Mesendoderm (in vitro differentiated cells): ENCODE measurements around the gene DNAJB5.

ENCODE experiments used
- DNase-seq: peaks from one replicate; pipeline ENCODE4 v3.0.0; 2013
- H2AK5ac ChIP-seq: 2 replicates; pipeline ENCODE4 v1.6.1; 2013; ENCODE audit warnings: low read length, inconsistent platforms
- H2BK120ac ChIP-seq: 2 replicates; pipeline ENCODE4 v1.6.1; 2013; ENCODE audit warnings: low read depth, mild to moderate bottlenecking, low read length, moderate library complexity, mixed read lengths
- H2BK15ac ChIP-seq: replicated peaks from 2 replicates; pipeline ENCODE4 v1.6.1; 2013; ENCODE audit warnings: low read depth, mild to moderate bottlenecking, moderate library complexity
- H2BK5ac ChIP-seq: 2 replicates; pipeline ENCODE4 v1.6.1; 2013; ENCODE audit warnings: low read length, inconsistent platforms
- H3K18ac ChIP-seq: 2 replicates; pipeline ENCODE4 v1.6.1; 2013; ENCODE audit warnings: mild to moderate bottlenecking, low read length, mixed read lengths
- H3K23ac ChIP-seq: one replicate; pipeline ENCODE4 v1.6.1; 2013; ENCODE audit warnings: low read length
- H3K27ac ChIP-seq: 2 replicates; pipeline ENCODE4 v1.5.1; 2013; ENCODE audit warnings: low read depth, mild to moderate bottlenecking, inconsistent platforms, low read length, moderate library complexity
- H3K27me3 ChIP-seq: 2 replicates; pipeline ENCODE4 v1.6.1; 2013; ENCODE audit warnings: low read length, control low read depth, mild to moderate bottlenecking, inconsistent platforms; ENCODE audit not compliant: insufficient read depth, poor library complexity
- H3K36me3 ChIP-seq: 2 replicates; pipeline ENCODE4 v1.6.1; 2013; ENCODE audit warnings: low read length, inconsistent platforms; ENCODE audit not compliant: control insufficient read depth, insufficient read depth
- H3K4ac ChIP-seq: one replicate; pipeline ENCODE4 v1.6.1; 2013; ENCODE audit warnings: low read depth, mild to moderate bottlenecking, low read length, moderate library complexity
- H3K4me1 ChIP-seq: 2 replicates; pipeline ENCODE4 v1.6.1; 2013; ENCODE audit warnings: low read depth, low read length, inconsistent platforms; ENCODE audit not compliant: control insufficient read depth
- H3K4me2 ChIP-seq: 2 replicates; pipeline ENCODE4 v1.6.1; 2013; ENCODE audit warnings: low read length
- H3K4me3 ChIP-seq: 2 replicates; pipeline ENCODE4 v1.5.1; 2013; ENCODE audit warnings: mild to moderate bottlenecking, low read length
- H3K56ac ChIP-seq: one replicate; pipeline ENCODE4 v1.6.1; 2013; ENCODE audit warnings: low read length
- H3K79me1 ChIP-seq: 2 replicates; pipeline ENCODE4 v1.6.1; 2013; ENCODE audit warnings: low read length, inconsistent platforms
- H3K79me2 ChIP-seq: 2 replicates; pipeline ENCODE4 v1.6.1; 2013; ENCODE audit warnings: mild to moderate bottlenecking, low read length; ENCODE audit not compliant: control insufficient read depth, insufficient read depth
- H3K9ac ChIP-seq: 2 replicates; pipeline ENCODE4 v1.6.1; 2013; ENCODE audit warnings: low read length, inconsistent platforms
- H4K5ac ChIP-seq: one replicate; pipeline ENCODE4 v1.6.1; 2013; ENCODE audit warnings: low read length
- H4K8ac ChIP-seq: one replicate; pipeline ENCODE4 v1.6.1; 2013; ENCODE audit warnings: low read depth, mild to moderate bottlenecking, control low read depth, low read length, moderate library complexity
- WGBS: extraction: QIAGEN DNeasy Blood & Tissue Kit; methylation state at CpG from one replicate; pipeline ENCODE4 v1.1.7; 2013; ENCODE audit warnings: low lambda C conversion rate, missing lambda C conversion rate; ENCODE audit not compliant: insufficient coverage; ENCODE audit errors: extremely low coverage; 5-methylcytosine and 5-hydroxymethylcytosine counted together

The DNAJB5 gene

DNA sequence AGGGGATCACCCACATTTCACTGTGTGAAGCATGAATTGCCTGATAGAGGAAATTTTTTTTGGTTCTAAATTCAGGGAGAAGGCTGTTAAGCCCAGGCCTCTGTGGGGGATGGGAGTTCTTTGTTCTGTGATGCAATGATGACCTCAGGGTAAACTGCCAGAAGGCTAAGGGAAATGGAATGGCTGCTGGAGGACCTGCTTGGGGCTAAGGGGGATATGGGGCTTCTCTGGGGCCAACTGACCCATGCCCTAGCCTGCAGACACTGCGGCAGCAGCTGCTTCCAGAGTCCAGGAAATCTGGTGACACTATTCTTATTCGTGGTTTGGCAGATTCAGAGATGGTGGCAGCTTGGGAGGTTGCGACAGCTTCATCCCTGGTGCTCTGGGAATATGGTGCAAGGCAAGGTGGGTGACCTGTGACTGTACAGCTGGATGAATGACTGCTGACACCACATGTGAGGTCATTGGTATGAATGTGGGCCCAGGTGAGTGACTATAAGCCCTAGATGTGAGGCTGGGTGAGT is 52.6 kb downstream of the DNAJB5 start:
- no peak overlapping the region for H3K18ac ChIP-seq
- H4K8ac ChIP-seq: no peak overlapping the region
- H3K9ac ChIP-seq: no peak overlapping the region
- H2AK5ac ChIP-seq: no peak overlapping the region
- no peak overlapping the region for H4K5ac ChIP-seq
- H3K79me2 ChIP-seq: no peaks in the 10 kb centered on the region
- H3K4me1 ChIP-seq: no peaks in the 10 kb centered on the region
- H3K23ac ChIP-seq: no peak overlapping the region
- no peak overlapping the region for H2BK120ac ChIP-seq
- H3K27me3 ChIP-seq: no peaks in the 10 kb centered on the region
- no peak overlapping the region for H3K4ac ChIP-seq
- H3K79me1 ChIP-seq: no peaks in the 10 kb centered on the region
- H3K36me3 ChIP-seq: peaks cover 4% of the 10 kb centered on the region
- no peak overlapping the region for H3K27ac ChIP-seq
- no peak overlapping the region for H2BK5ac ChIP-seq
- peak; percentile 54 for DNase-seq
- no CpG with 5 or more reads among the region's 3 CpGs for WGBS
- H3K56ac ChIP-seq: peak overlapping the region; percentile 7
- no peak overlapping the region for H2BK15ac ChIP-seq
- H3K4me3 ChIP-seq: no peak overlapping the region
- no peak overlapping the region for H3K4me2 ChIP-seq

DNA sequence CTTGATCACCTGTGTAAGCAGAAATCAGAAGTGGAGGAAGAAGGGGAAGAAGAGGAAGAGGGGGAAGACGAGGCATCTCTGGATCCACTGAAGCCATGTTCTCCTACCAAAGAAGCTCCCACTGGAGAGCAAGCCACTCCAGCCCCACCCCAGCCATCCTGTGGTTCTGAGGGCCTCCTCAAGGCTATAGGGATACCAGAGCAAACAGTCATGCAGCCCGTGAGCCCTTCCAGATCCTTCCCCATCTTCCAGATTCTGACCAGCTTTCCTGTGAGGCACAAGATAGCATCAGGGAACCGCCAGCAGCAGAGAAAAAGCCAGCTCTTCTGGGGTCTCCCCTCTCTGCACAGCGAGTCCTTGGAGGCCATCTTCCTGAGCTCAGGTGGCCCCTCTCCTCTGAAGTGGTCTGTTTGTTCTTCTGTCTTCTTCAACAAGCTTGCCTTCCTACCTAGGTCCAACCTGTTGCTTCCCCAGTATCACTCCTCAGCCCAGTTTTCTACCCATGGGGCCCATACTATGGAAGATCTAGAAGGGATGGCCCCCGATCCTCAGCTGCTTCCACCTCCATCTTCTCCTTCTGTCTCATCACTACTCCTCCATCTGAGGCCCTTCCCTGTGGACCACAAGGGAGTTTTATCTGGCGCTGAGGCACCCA is 53.5 kb downstream of the DNAJB5 start:
- Histone ChIP-seq H3K9ac (no peak overlapping the region), H4K8ac (no peak overlapping the region), H3K27me3 (no peaks in the 10 kb centered on the region), H2AK5ac (no peak overlapping the region), H3K23ac (no peak overlapping the region), H3K27ac (no peak overlapping the region), H3K79me2 (no peaks in the 10 kb centered on the region), H3K18ac (no peak overlapping the region), H3K4me2 (no peak overlapping the region), H3K56ac (no peak overlapping the region), H2BK5ac (no peak overlapping the region), H3K4ac (no peak overlapping the region), H3K79me1 (no peaks in the 10 kb centered on the region), H2BK15ac (no peak overlapping the region), H3K36me3 (peaks cover 4% of the 10 kb centered on the region), H3K4me3 (no peak overlapping the region), H2BK120ac (no peak overlapping the region), H3K4me1 (no peaks in the 10 kb centered on the region), H4K5ac (no peak overlapping the region)
- no peak for DNase-seq
- no CpG with 5 or more reads among the region's 6 CpGs for WGBS

DNA sequence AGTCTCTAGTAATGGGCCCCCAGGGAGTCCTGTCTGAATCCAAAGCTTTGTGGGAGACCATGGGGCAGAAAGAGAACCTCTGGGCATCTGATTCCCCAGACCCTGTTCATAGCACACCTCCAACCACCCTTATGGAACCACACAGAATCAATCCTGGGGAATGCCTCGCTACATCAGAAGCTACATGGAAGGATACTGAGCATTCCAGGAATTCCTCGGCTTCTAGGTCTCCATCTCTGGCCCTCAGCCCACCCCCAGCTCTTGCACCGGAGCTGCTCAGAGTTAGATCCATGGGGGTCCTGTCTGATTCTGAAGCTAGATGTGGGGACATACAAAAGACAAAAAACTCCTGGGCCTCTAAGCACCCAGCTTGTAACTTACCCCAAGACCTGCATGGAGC is 54.5 kb downstream of the DNAJB5 start:
- H2BK120ac ChIP-seq: no peak overlapping the region
- H4K5ac ChIP-seq: no peak overlapping the region
- H3K23ac ChIP-seq: no peak overlapping the region
- no peak overlapping the region for H3K18ac ChIP-seq
- H3K4me2 ChIP-seq: no peak overlapping the region
- H3K79me2 ChIP-seq: no peaks in the 10 kb centered on the region
- H2BK5ac ChIP-seq: no peak overlapping the region
- no peaks in the 10 kb centered on the region for H3K79me1 ChIP-seq
- no peak overlapping the region for H2AK5ac ChIP-seq
- no peak overlapping the region for H3K56ac ChIP-seq
- no CpG with 5 or more reads among the region's 3 CpGs for WGBS
- peak; percentile 78 for DNase-seq
- H3K9ac ChIP-seq: no peak overlapping the region
- no peaks in the 10 kb centered on the region for H3K4me1 ChIP-seq
- H3K27ac ChIP-seq: no peak overlapping the region
- H3K27me3 ChIP-seq: no peaks in the 10 kb centered on the region
- H3K4me3 ChIP-seq: no peak overlapping the region
- H2BK15ac ChIP-seq: no peak overlapping the region
- no peak overlapping the region for H4K8ac ChIP-seq
- no peak overlapping the region for H3K4ac ChIP-seq
- H3K36me3 ChIP-seq: peaks cover 4% of the 10 kb centered on the region
